Panc1 (cell line): ENCODE measurements around the gene MRGPRF. TPM values are rescaled to one million over a fixed set of nuclear protein-coding genes. Genes with fewer than 3 reads are reported as not detected.

Experiments used
- ATAC-seq: fragments of 200-7000 bp; cut with Tn5 transposase; 2 replicates; pipeline ENCODE4 v1.9.1; 2020; ENCODE audit warnings: mild to moderate bottlenecking, moderate library complexity
- BruUV-seq: library from RNA; stranded (reverse); fragments of 400-500 nt; replicated peaks from 2 replicates; lab custom pipeline; 2021; lab: Mats Ljungman, UMichigan
- CTCF ChIA-PET: fragments of 300-600 bp; sonication (Branson Sonifier 250); formaldehyde crosslinking; loops from one replicate; lab custom pipeline; 2022; ENCODE audit warnings: antibody characterized with exemption; lab: Charles Lee
- POLR2A ChIA-PET: fragments of 300-600 bp; sonication (Branson Sonifier 250); formaldehyde crosslinking; loops from one replicate; lab custom pipeline; 2022; ENCODE audit warnings: antibody characterized with exemption; lab: Charles Lee
- DNase-seq: peaks from one replicate; pipeline ENCODE4 v3.0.0-alpha.2; 2010; ENCODE audit warnings: low read depth, low spot score
- H3K27ac ChIP-seq: 2 replicates; pipeline ENCODE4 v1.5.1; 2011; ENCODE audit warnings: mild to moderate bottlenecking, low read length, inconsistent platforms
- H3K27me3 ChIP-seq: fragments of 200-500 bp; sonication (Bioruptor generic); 2 replicates; pipeline ENCODE4 v1.6.0; 2014; ENCODE audit warnings: low read length, inconsistent platforms; ENCODE audit not compliant: control insufficient read depth, insufficient read depth
- H3K36me3 ChIP-seq: fragments of 200-500 bp; sonication (Bioruptor generic); 2 replicates; pipeline ENCODE4 v1.5.1; 2014; ENCODE audit warnings: inconsistent platforms, mild to moderate bottlenecking, low read length, moderate library complexity; ENCODE audit not compliant: control insufficient read depth, insufficient read depth
- H3K4me1 ChIP-seq: 2 replicates; pipeline ENCODE4 v1.5.1; 2011; ENCODE audit warnings: inconsistent platforms, mild to moderate bottlenecking, low read length, moderate library complexity; ENCODE audit not compliant: control insufficient read depth, insufficient read depth
- H3K4me3 ChIP-seq, 2 experiments: 2 replicates each; pipeline ENCODE4 v1.5.1; 2011 to 2012; ENCODE audit warnings: low read depth in 2 of 2, low read length in 2 of 2, mild to moderate bottlenecking in 2 of 2, inconsistent platforms in 1 of 2, moderate library complexity in 1 of 2
- H3K9me3 ChIP-seq: fragments of 200-500 bp; sonication (Bioruptor generic); 2 replicates; pipeline ENCODE4 v1.5.1; 2014; ENCODE audit warnings: low read depth, mild to moderate bottlenecking, inconsistent platforms, low read length, moderate library complexity; ENCODE audit not compliant: control insufficient read depth, insufficient read depth
- POLR2AphosphoS5 ChIP-seq: IDR thresholded peaks from 2 replicates; pipeline ENCODE4 v1.6.1; 2012; ENCODE audit warnings: mild to moderate bottlenecking, low read depth, low read length, moderate library complexity
- SIN3A ChIP-seq: IDR thresholded peaks from 2 replicates; pipeline ENCODE4 v1.6.1; 2012; ENCODE audit warnings: low read depth, mild to moderate bottlenecking, low read length, moderate library complexity, borderline replicate concordance; ENCODE audit not compliant: insufficient read depth
- TCF7L2 ChIP-seq: IDR thresholded peaks from 2 replicates; pipeline ENCODE4 v1.6.1; 2011; ENCODE audit warnings: mild to moderate bottlenecking, low read depth, low read length, inconsistent platforms
- in situ Hi-C: cut with HindIII; loops from 2 replicates; pipeline ENCODE4 v1.10.0; 2016; ENCODE audit warnings: low sequenced_read_pairs, low pct_unique_long_range_greater_than_20kb
- intact Hi-C: fragments of 100-400 bp; cut with micrococcal nuclease; formaldehyde crosslinking; loops from one replicate; pipeline ENCODE4 v1.10.0; 2022; ENCODE audit not compliant: unreplicated experiment
- total RNA-seq: library from RNA; stranded (reverse); gene quantifications from one replicate; pipeline ENCODE4 v1.2.1, GENCODE V29; 2021; ENCODE audit not compliant: unreplicated experiment
- TF ChIP-seq, protein P1 (sequence below), 2 experiments: IDR thresholded peaks; 2 replicates each; pipeline ENCODE4 v1.6.1; 2011 to 2012; ENCODE audit warnings: low read depth in 2 of 2, control low read depth in 1 of 2, low read length in 1 of 2, mild to moderate bottlenecking in 1 of 2, moderate library complexity in 1 of 2; ENCODE audit not compliant: insufficient read depth in 1 of 2
- TF ChIP-seq, protein P2 (sequence below): fragments of 450-650 bp; IDR thresholded peaks from 2 replicates; pipeline ENCODE4 v1.5.1; 2017; ENCODE audit warnings: mild to moderate bottlenecking

Gene MRGPRF
- total RNA-seq, 1 experiment from 2014 or later = 0.36 TPM

DNA sequence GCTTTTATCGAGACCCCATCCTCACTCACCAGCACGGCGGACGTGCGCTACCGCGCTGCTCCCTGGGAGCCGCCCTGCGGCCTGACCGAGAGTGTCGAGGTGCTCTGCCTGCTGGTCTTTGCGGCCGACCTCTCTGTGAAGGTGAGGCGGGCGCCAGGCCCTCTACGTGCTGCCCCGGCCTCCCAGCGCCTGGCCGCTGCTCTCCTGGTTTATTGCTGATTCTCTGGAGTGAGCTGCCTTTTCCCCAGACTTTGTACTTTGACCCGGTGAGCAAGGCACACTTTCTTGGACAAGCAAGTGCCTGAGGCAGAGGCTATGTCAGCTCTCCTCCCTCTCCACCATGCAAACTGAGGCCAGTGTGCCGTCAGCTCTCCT lies 42.2 kb upstream of the MRGPRF start:
- Histone ChIP-seq H3K9me3 (no peaks in the 10 kb centered on the region), H3K4me3 (no peak overlapping the region), H3K36me3 (no peaks in the 10 kb centered on the region), H3K27ac (no peak overlapping the region), H3K4me1 (peaks cover 16% of the 10 kb centered on the region), H3K27me3 (no peaks in the 10 kb centered on the region)
- ChIA-PET POLR2A (no interaction called here), CTCF (no interaction called here)
- intact Hi-C loops (no loop called here), in situ Hi-C loops (no loop called here)
- DNase-seq = no peak
- no peak for TF ChIP-seq POLR2AphosphoS5
- TF ChIP-seq, protein P1, sequence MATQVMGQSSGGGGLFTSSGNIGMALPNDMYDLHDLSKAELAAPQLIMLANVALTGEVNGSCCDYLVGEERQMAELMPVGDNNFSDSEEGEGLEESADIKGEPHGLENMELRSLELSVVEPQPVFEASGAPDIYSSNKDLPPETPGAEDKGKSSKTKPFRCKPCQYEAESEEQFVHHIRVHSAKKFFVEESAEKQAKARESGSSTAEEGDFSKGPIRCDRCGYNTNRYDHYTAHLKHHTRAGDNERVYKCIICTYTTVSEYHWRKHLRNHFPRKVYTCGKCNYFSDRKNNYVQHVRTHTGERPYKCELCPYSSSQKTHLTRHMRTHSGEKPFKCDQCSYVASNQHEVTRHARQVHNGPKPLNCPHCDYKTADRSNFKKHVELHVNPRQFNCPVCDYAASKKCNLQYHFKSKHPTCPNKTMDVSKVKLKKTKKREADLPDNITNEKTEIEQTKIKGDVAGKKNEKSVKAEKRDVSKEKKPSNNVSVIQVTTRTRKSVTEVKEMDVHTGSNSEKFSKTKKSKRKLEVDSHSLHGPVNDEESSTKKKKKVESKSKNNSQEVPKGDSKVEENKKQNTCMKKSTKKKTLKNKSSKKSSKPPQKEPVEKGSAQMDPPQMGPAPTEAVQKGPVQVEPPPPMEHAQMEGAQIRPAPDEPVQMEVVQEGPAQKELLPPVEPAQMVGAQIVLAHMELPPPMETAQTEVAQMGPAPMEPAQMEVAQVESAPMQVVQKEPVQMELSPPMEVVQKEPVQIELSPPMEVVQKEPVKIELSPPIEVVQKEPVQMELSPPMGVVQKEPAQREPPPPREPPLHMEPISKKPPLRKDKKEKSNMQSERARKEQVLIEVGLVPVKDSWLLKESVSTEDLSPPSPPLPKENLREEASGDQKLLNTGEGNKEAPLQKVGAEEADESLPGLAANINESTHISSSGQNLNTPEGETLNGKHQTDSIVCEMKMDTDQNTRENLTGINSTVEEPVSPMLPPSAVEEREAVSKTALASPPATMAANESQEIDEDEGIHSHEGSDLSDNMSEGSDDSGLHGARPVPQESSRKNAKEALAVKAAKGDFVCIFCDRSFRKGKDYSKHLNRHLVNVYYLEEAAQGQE (IDR thresholded peaks at IDR 0.05; ENCODE audit: insufficient read depth in 1 of 2, low read depth in 2 of 2, low read length in 1 of 2) = no peak
- TF ChIP-seq SIN3A = no peak
- no peak for TF ChIP-seq TCF7L2
- ATAC-seq = no peak
- BruUV-seq = no TSS peak

DNA sequence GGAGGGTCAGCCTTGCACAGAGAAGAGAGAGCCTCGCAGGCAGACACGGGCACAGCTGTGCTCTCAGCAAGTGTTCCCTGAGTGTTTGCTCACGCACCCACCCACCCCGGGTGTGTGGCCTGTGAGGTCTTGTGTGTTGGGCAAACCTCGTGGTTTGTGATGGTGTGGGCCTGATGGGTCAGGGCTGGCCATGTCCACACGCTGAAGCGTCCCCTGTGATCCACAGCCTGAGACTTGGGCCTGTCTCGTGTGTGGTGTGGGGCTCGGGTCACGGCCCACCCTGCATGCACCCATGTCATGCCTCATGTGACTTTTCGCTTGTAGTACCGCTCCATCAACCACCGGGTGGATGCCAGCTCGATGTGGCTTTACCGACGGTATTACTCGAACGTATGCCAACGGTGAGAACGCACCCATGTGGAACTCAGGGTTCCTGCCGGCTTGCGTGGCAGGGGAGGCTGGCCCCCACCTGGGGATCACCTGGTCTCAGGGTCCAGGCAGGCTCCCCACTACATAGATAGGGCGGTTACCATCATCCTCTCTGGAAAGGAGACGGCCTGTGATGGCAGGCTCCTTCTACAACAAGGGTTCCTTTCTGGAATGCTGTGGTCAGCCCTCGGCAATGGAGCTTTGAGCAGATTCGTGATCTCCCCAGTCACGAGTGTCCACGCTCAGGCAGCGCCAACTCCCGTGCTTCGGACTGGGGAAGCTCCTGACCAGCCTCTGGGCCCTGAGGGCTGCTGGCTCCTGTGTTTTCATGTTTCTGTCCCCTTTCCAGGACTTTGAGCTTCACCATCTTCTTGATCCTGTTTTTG lies 41.6 kb upstream of the MRGPRF start:
- Histone ChIP-seq H3K27ac (no peak overlapping the region), H3K9me3 (no peaks in the 10 kb centered on the region), H3K27me3 (no peaks in the 10 kb centered on the region), H3K4me3 (no peak overlapping the region), H3K4me1 (peaks cover 20% of the 10 kb centered on the region), H3K36me3 (no peaks in the 10 kb centered on the region; the same call in 1 of the 2 replicates)
- ATAC-seq (no peak), DNase-seq (no peak)
- CTCF ChIA-PET = no interaction called here
- BruUV-seq = no TSS peak
- intact Hi-C loops = no loop called here
- in situ Hi-C loops = no loop called here
- POLR2A ChIA-PET = interaction anchor here (0.6 kb wide), 1 partner anchor 254 kb away, joined by 4 read pairs; no protein-coding TSS in a partner anchor
- TF ChIP-seq TCF7L2 (no peak), POLR2AphosphoS5 (no peak), SIN3A (no peak)
- TF ChIP-seq, protein P1 (IDR thresholded peaks at IDR 0.05; ENCODE audit: insufficient read depth in 1 of 2, low read depth in 2 of 2, low read length in 1 of 2) = no peak
- TF ChIP-seq, protein P2, sequence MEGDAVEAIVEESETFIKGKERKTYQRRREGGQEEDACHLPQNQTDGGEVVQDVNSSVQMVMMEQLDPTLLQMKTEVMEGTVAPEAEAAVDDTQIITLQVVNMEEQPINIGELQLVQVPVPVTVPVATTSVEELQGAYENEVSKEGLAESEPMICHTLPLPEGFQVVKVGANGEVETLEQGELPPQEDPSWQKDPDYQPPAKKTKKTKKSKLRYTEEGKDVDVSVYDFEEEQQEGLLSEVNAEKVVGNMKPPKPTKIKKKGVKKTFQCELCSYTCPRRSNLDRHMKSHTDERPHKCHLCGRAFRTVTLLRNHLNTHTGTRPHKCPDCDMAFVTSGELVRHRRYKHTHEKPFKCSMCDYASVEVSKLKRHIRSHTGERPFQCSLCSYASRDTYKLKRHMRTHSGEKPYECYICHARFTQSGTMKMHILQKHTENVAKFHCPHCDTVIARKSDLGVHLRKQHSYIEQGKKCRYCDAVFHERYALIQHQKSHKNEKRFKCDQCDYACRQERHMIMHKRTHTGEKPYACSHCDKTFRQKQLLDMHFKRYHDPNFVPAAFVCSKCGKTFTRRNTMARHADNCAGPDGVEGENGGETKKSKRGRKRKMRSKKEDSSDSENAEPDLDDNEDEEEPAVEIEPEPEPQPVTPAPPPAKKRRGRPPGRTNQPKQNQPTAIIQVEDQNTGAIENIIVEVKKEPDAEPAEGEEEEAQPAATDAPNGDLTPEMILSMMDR = no peak
